Cardiac fibroblast (primary cell): ENCODE data around the gene FAM110A.
A peak's percentile ranks its signal among the peaks of the same experiment; 100 is the strongest.
"Not testable (repeated sequence)": the region's sequence is repeated elsewhere in the genome, so short reads cannot be mapped to it uniquely, and the experiment has no call there.

ENCODE experiments used
- DNase-seq, 2 donors: peaks; one replicate each; pipeline versions ENCODE4 v3.0.0 to v3.0.0-alpha.2; 2010; ENCODE audit warnings: low read depth in 2 of 2
- H3K4me3 ChIP-seq, 2 donors: replicated peaks in 1 of 2; 1 replicate in 1 of 2; 2 replicates in 1 of 2; pipeline ENCODE4 v1.5.1; 2011; ENCODE audit warnings: low read depth in 2 of 2, low read length in 2 of 2, mild to moderate bottlenecking in 2 of 2, moderate library complexity in 1 of 2
- TF ChIP-seq, protein P1 (sequence below): IDR thresholded peaks from one replicate; pipeline ENCODE4 v1.5.1; 2011; ENCODE audit warnings: low read depth, mild to moderate bottlenecking, low read length, inconsistent platforms

The FAM110A gene

DNA sequence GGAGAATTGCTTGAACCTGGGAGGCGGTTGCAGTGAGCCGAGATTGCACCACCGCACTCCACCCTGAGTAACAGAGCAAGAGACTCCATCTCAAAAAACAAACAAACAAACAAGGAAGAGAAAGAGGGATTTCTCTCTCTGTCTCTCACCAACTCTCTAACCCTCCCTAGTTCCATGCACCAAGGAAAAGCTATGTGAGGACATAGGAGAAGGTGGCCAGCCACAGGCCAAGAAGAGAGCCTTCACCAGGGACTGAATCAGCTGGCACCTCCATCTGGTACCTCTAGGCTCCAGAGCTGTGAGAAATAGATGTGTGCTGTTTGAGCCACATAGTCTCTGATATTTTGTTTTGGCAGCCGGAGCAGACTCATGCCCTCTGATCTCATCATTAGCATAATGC lies 9.0 kb upstream of the FAM110A start:
- H3K4me3 ChIP-seq = no peak overlapping the region
- DNase-seq = no peak
- TF ChIP-seq, protein P1, sequence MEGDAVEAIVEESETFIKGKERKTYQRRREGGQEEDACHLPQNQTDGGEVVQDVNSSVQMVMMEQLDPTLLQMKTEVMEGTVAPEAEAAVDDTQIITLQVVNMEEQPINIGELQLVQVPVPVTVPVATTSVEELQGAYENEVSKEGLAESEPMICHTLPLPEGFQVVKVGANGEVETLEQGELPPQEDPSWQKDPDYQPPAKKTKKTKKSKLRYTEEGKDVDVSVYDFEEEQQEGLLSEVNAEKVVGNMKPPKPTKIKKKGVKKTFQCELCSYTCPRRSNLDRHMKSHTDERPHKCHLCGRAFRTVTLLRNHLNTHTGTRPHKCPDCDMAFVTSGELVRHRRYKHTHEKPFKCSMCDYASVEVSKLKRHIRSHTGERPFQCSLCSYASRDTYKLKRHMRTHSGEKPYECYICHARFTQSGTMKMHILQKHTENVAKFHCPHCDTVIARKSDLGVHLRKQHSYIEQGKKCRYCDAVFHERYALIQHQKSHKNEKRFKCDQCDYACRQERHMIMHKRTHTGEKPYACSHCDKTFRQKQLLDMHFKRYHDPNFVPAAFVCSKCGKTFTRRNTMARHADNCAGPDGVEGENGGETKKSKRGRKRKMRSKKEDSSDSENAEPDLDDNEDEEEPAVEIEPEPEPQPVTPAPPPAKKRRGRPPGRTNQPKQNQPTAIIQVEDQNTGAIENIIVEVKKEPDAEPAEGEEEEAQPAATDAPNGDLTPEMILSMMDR = no peak

DNA sequence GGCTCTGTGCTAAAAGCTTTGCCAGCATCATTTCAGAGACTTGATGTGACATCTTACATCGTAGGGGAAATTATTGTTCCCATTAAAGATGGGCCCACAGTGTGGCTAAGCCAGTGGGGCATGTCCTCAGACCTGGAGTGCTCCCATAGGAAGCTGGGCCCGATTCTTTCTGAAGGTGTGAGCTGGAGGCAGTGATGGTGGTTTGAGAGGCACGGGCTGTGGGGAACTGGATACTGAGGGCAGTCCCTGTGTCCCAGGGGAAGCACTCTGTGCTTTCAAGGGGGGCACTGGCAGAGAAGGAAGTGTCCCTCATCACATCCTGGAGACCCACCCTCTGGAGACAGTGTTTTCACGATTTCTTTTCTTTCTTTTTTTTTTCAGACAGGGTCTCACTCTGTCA lies 8.6 kb upstream of the FAM110A start:
- TF ChIP-seq, protein P1 = no peak
- H3K4me3 ChIP-seq = no peak overlapping the region
- no peak for DNase-seq

DNA sequence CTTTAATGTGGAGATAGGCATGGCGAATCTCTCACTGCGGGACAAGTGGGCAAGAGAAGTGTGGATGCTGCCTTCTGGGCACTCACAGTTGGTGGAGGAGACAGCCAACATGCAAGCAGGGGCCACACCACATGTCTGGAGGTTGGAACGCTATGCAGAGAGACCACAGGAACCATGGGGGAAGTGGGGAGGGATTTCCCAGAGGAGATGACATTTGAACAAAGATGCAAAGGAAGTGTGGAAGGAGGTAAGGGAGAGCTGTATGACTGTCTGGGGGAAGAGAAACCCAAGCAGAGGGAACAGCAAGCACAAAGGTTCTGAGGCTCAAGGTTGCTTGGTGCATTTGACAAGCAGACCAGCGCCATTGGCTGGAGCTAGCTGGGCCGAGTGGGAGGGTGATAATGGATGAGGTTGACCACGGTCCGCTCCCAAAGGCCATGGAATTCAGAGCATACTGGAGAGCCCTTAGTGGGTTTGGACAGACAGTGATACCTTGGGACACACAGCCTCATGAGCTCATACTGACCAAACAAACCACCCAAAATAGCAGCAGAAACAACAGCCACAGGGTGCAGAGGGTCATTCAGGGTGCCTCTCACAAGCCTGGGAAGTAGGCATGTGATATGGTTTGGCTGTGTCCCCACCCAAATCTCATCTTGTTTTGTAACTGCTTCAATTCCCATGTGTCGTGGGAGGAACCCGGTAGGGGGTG lies 7.6 kb upstream of the FAM110A start:
- DNase-seq = peak in 1 of 2 donors; percentile 13
- no peak overlapping the region for H3K4me3 ChIP-seq
- TF ChIP-seq, protein P1 = no peak

DNA sequence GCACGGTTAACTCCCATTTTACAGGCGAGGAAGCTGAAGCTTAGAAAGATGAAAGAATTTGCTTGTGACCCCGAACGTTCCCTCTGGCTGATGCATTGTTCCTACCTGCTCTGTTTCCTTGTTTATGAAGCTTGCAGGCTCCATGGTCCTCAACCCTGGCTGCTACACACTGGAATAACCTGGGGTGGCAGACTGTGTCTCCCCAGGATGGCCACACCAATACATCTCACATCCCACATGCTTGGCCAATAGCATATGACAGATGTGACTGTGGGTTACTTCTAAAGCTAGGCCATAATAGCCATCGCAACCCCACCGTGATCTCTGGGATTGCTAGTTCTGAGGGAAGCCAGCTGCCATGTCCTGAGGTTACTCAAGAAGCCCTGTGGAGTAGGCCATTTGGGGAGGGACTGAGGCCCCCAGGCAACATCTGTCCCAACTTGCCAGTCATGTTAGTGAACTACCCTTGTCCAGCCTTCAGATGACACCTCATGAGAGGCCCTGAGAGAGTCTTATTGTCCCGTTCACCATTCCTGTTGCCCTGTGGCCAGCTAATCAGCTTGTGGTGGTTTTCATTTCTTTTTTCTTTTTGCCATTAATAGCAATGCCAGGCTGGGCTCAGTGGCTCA lies 6.7 kb upstream of the FAM110A start:
- H3K4me3 ChIP-seq = no peak overlapping the region
- no peak for DNase-seq
- TF ChIP-seq, protein P1 = no peak

DNA sequence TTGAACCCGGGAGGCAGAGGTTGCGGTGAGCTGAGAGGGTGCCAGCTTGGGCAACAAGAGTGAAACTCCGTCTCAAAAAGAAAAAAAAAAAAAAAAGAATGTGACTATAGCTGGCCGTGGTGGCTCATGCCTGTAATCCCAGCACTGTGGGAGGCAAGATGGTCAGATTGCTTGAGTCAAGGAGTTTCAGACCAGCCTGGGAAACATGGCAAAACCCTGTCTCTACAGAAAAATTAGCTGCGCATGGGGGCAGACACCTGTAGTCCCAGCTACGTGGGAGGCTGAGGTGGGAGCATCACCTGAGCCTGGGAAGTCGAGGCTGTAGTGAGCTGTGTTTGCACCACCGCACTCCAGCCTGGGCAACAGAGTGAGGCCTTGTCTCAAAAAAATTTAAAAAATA lies 5.5 kb upstream of the FAM110A start:
- DNase-seq, H3K4me3 ChIP-seq: not testable (repeated sequence)

DNA sequence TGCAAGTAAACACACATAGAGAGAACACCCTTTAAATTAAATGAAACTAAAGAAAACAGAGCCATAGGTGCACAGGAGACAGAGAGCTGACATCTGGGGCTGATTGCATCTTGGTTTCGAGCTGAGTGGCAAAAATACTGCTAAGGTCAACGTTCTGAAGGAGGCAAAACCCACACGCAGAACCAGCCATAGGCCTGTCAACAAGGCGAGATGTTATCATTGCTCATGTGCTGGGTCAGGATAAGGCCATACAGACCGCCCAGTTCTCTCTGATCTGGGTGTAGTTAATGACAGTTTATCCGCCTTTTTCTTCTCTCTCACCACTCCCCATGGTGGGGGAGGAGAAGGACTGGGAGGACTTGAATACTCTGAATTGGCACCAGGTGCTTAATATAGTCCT lies 4.5 kb upstream of the FAM110A start:
- H3K4me3 ChIP-seq = no peak overlapping the region
- DNase-seq = no peak
- TF ChIP-seq, protein P1 = no peak

DNA sequence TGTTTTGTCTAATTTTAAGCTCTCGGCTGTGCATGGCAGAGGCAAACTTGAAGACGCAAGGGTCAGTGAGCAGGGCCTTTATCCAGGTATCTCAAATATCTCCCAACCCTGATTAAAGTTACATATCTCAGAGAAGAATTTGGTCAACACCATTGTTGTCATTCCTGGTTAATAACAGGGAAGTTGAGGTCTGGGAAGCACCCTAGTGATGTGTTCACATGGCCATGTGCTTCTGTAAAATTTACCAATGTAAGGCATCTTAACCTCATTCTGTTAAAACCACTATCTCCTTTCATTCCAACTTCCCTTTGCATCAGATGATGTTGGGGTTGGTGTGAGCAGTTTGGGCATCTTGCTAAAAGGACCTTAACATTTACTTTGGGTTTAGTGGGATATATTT lies 4.0 kb upstream of the FAM110A start:
- TF ChIP-seq, protein P1 = no peak
- H3K4me3 ChIP-seq = no peak overlapping the region
- no peak for DNase-seq
